HEK293T (cell line): Measurements from ENCODE around the gene DHX9.

Experiments
- CTCF ChIA-PET: fragments of 350-600 bp; formaldehyde crosslinking; extraction: SDS; loops from one replicate; lab custom pipeline; 2021; ENCODE audit warnings: antibody characterized with exemption, inconsistent platforms; lab: Yijun Ruan, JAX
- POLR2A ChIA-PET: fragments of 350-600 bp; formaldehyde crosslinking; extraction: SDS; loops from one replicate; lab custom pipeline; 2020; ENCODE audit warnings: antibody characterized with exemption, inconsistent platforms; lab: Yijun Ruan, JAX
- DNase-seq: peaks from one replicate; pipeline ENCODE4 v3.0.0; 2012; ENCODE audit warnings: mixed read lengths; ENCODE audit errors: extremely low spot score
- ARNT ChIP-seq: fragments of 450-650 bp; IDR thresholded peaks from 2 replicates; pipeline ENCODE4 v1.6.1; 2017; ENCODE audit warnings: mild to moderate bottlenecking
- BHLHE40 ChIP-seq: fragments of 450-650 bp; IDR thresholded peaks from 2 replicates; pipeline ENCODE4 v1.6.1; 2016; ENCODE audit warnings: mild to moderate bottlenecking, moderate library complexity, borderline replicate concordance
- CTBP1 ChIP-seq: fragments of 450-650 bp; IDR thresholded peaks from 2 replicates; pipeline ENCODE4 v1.6.1; 2016; ENCODE audit warnings: borderline replicate concordance
- FOXA1 ChIP-seq: fragments of 450-650 bp; IDR thresholded peaks from 2 replicates; pipeline ENCODE4 v1.6.1; 2016; ENCODE audit warnings: mild to moderate bottlenecking
- FOXK2 ChIP-seq: fragments of 450-650 bp; IDR thresholded peaks from 2 replicates; pipeline ENCODE4 v1.6.1; 2016; ENCODE audit warnings: mild to moderate bottlenecking
- FOXM1 ChIP-seq: fragments of 450-650 bp; IDR thresholded peaks from 2 replicates; pipeline ENCODE4 v1.6.1; 2017; ENCODE audit warnings: mild to moderate bottlenecking, borderline replicate concordance
- HDGF ChIP-seq: fragments of 450-650 bp; IDR thresholded peaks from 2 replicates; pipeline ENCODE4 v1.6.1; 2017; ENCODE audit warnings: antibody characterized with exemption, borderline replicate concordance
- L3MBTL2 ChIP-seq: fragments of 450-650 bp; conservative IDR thresholded peaks from 2 replicates; pipeline ENCODE4 v1.6.1; 2016; ENCODE audit warnings: mild to moderate bottlenecking
- LEF1 ChIP-seq: fragments of 450-650 bp; IDR thresholded peaks from 2 replicates; pipeline ENCODE4 v1.6.1; 2017; ENCODE audit warnings: mild to moderate bottlenecking, borderline replicate concordance
- NFRKB ChIP-seq: fragments of 450-650 bp; IDR thresholded peaks from 2 replicates; pipeline ENCODE4 v1.6.1; 2016; ENCODE audit warnings: mild to moderate bottlenecking, moderate library complexity
- PKNOX1 ChIP-seq: fragments of 450-650 bp; IDR thresholded peaks from 2 replicates; pipeline ENCODE4 v1.6.1; 2016
- SP1 ChIP-seq: fragments of 450-650 bp; IDR thresholded peaks from 2 replicates; pipeline ENCODE4 v1.6.1; 2017
- SUZ12 ChIP-seq: fragments of 450-650 bp; IDR thresholded peaks from 2 replicates; pipeline ENCODE4 v1.6.1; 2016; ENCODE audit warnings: mild to moderate bottlenecking
- TARDBP ChIP-seq: fragments of 450-650 bp; IDR thresholded peaks from 2 replicates; pipeline ENCODE4 v1.6.1; 2016
- ZNF384 ChIP-seq: fragments of 450-650 bp; IDR thresholded peaks from 2 replicates; pipeline ENCODE4 v1.6.1; 2016

Gene DHX9

GRCh38 chr1:182930985-182931384, 91.8 kb downstream of the DHX9 start:
- CTCF ChIA-PET: interaction anchor here (0.6 to 0.7 kb wide), 2 partner anchors 304 to 617 kb away, joined by 3 to 4 read pairs; no protein-coding TSS in a partner anchor
- POLR2A ChIA-PET: no interaction called here
- TF ChIP-seq FOXM1: no peak
- TF ChIP-seq L3MBTL2: no peak
- no peak for TF ChIP-seq SUZ12
- TF ChIP-seq HDGF: no peak
- no peak for DNase-seq

GRCh38 chr1:182935716-182936115, 96.6 kb downstream of the DHX9 start:
- DNase-seq: no peak
- TF ChIP-seq FOXA1: no peak
- no peak for TF ChIP-seq L3MBTL2
- no peak for TF ChIP-seq TARDBP
- no peak for TF ChIP-seq NFRKB
- TF ChIP-seq SUZ12: no peak
- TF ChIP-seq ZNF384: no peak
- no peak for TF ChIP-seq CTBP1
- no peak for TF ChIP-seq LEF1
- no peak for TF ChIP-seq BHLHE40
- no peak for TF ChIP-seq PKNOX1
- TF ChIP-seq FOXK2: no peak
- TF ChIP-seq ARNT: no peak
- TF ChIP-seq HDGF: no peak
- TF ChIP-seq SP1: no peak
- TF ChIP-seq FOXM1: no peak
- ChIA-PET POLR2A (no interaction called here), CTCF (no interaction called here)
